Measurements from ENCODE around the gene NKX2-3. TPM values are rescaled to one million over a fixed set of nuclear protein-coding genes. Genes with fewer than 3 reads are reported as not detected.

NKX2-3 gene
- polyA plus RNA-seq, 3 donors, result not detected

DNA sequence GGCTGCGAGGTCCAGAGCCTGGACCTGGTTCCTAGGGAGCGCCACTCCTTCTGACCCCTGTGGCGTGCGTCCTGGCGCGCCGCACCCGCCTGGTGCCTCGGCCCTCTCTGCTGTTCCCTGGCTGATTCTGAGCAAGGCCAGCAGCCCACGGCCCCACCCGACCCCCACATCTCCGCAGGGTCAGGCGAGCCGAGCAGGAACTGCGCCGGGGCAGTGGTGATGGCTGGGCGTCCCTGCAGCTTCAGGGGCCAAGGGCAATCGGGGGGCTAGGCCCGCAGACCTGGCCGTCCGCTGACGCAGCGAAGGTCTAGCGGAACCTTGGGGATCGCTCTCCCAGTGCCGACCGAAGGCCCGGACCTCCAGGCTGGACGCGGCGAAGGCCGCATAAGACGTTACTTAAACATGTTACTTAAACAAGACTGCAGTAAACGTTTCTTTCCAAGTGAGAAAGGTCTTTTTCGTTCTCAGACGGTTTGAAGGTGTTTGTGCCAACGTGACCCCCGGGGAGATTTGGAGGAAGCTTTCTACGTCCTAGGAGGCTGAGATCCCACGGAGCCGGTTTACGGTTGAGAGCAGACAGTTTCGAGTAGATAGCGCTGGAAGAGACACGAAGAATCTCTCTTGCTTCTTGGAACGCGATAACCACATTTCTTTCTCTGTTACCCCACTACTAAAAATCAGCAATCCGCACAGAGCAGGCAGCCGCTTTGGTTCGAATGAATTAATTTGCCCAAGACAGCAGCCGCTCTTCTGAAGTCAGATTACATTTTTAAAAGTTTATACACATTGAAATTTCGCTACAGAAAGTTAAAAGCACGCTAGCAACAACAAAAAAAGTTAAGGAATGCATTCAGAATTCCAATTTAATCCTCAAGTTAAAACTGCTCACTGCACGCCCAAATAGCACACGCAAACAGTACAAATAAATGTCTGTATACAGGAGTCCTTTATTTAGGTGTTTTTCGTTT, 4.9 kb upstream of the NKX2-3 start:
- Mint-ChIP-seq H3K4me1 (peaks cover 58% of the 10 kb centered on the region), H3K27ac (peak overlapping the region in 1 of 7 donors; percentile 63), H3K9me3 (peaks cover 4 to 36% (median 27%) of the 10 kb centered on the region in 7 donors), H3K27me3 (ENCODE audit: low read depth in 3 of 3) (peaks cover 89 to 94% (median 91%) of the 10 kb centered on the region in 3 donors), H3K36me3 (peaks cover 7 to 22% of the 10 kb centered on the region in 2 donors), H3K4me3 (peak overlapping the region; percentile 53 to 95)
- WGBS (ENCODE audit: insufficient coverage), result 19% methylated on average over 45 of the region's 56 CpGs
- H3K27me3 ChIP-seq (ENCODE audit: control insufficient read depth in 2 of 2, insufficient read depth in 2 of 2, low read length in 2 of 2), result peaks cover 55 to 96% of the 10 kb centered on the region in 2 donors
- H3K79me2 ChIP-seq (ENCODE audit: insufficient read depth, low read length), result no peaks in the 10 kb centered on the region
- H3K9ac ChIP-seq (ENCODE audit: insufficient read depth, low read length, poor library complexity, severe bottlenecking), result no peak overlapping the region
- TF ChIP-seq, protein P1, sequence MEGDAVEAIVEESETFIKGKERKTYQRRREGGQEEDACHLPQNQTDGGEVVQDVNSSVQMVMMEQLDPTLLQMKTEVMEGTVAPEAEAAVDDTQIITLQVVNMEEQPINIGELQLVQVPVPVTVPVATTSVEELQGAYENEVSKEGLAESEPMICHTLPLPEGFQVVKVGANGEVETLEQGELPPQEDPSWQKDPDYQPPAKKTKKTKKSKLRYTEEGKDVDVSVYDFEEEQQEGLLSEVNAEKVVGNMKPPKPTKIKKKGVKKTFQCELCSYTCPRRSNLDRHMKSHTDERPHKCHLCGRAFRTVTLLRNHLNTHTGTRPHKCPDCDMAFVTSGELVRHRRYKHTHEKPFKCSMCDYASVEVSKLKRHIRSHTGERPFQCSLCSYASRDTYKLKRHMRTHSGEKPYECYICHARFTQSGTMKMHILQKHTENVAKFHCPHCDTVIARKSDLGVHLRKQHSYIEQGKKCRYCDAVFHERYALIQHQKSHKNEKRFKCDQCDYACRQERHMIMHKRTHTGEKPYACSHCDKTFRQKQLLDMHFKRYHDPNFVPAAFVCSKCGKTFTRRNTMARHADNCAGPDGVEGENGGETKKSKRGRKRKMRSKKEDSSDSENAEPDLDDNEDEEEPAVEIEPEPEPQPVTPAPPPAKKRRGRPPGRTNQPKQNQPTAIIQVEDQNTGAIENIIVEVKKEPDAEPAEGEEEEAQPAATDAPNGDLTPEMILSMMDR (IDR thresholded peaks at IDR 0.05), result no peak
- no peak overlapping the region for H3K27ac ChIP-seq (ENCODE audit: low read depth in 1 of 2, low read length in 2 of 2)
- intact Hi-C loops (cut with micrococcal nuclease), result no loop called here
- DNase-seq, result no peak
- H3K4me3 ChIP-seq (replicated peaks in 1 of 3; ENCODE audit: low read depth in 2 of 3, low read length in 3 of 3), result peak overlapping the region in 1 of 3 experiments; percentile 56
- peak overlapping the region; percentile 58 for H3K4me2 ChIP-seq (replicated peaks; ENCODE audit: extremely low read depth, low read length, poor library complexity, severe bottlenecking)
- no peaks in the 10 kb centered on the region for H3K36me3 ChIP-seq (replicated peaks in 1 of 2; ENCODE audit: control insufficient read depth in 1 of 2, insufficient read depth in 2 of 2, low read length in 2 of 2)
- H3K9me3 ChIP-seq (replicated peaks in 1 of 2; ENCODE audit: control insufficient read depth in 1 of 2, insufficient read depth in 1 of 2, low read length in 2 of 2), result peaks cover 13 to 31% of the 10 kb centered on the region in 2 donors
- H2AFZ ChIP-seq (ENCODE audit: insufficient read depth, low read depth, low read length, poor library complexity, severe bottlenecking), result peak overlapping the region; percentile 37
- H3K4me1 ChIP-seq (ENCODE audit: control insufficient read depth in 1 of 2, insufficient read depth in 2 of 2, low read length in 2 of 2), result peaks cover 35 to 56% of the 10 kb centered on the region in 2 donors
- no peaks in the 10 kb centered on the region for H4K20me1 ChIP-seq (ENCODE audit: insufficient read depth, low read length)

DNA sequence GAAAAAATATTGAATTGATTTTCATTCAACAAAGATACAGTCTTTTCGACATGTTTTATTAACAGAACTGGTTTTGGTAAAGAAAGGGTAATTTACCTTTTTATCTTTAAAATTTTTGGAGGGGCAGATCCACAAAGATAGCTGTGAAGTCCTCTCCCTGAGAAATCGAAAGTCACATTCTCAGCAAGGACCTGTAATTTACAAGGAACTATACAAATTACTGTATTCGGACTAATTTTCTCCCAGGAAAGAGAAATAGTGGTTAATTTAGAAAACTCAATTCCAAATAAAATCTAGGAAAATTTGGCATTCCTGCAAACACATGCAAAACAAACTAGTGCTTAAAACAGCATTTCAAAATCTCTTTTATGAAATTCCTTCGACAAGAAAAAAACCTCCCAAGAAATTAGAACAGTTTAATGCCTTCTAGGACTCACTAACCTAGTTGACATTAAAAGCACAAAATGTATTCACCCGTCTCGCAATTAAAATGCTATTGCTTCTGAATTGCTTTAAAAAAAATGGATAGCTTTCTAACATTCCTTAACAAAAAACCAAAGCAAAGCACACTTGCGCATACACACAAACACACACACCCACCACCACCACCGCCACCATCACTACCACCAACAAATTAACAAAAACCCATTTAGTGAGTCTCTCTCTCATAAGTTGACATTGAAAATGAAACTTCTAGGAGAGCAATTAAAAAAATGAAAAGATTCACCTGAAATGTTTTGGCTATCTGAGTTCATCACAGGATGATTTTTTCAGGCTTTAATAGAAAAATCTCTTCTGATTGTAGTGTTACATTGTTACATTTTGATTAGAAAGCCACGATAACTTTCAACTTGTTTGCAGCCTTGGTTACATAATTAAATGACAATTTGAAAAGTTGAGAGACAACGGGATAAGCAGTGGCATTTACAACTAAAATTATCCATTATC, 4.0 kb upstream of the NKX2-3 start:
- Mint-ChIP-seq H3K27me3 (ENCODE audit: low read depth in 3 of 3) (peaks cover 89 to 94% (median 92%) of the 10 kb centered on the region in 3 donors), H3K36me3 (peaks cover 10 to 26% of the 10 kb centered on the region in 2 donors), H3K4me3 (peak overlapping the region; percentile 53 to 95), H3K9me3 (peaks cover 4 to 45% (median 33%) of the 10 kb centered on the region in 7 donors), H3K4me1 (peaks cover 58% of the 10 kb centered on the region), H3K27ac (no peak overlapping the region)
- H3K27ac ChIP-seq (ENCODE audit: low read depth in 1 of 2, low read length in 2 of 2), result no peak overlapping the region
- H3K36me3 ChIP-seq (replicated peaks in 1 of 2; ENCODE audit: control insufficient read depth in 1 of 2, insufficient read depth in 2 of 2, low read length in 2 of 2), result no peaks in the 10 kb centered on the region
- no peaks in the 10 kb centered on the region for H4K20me1 ChIP-seq (ENCODE audit: insufficient read depth, low read length)
- no peak for DNase-seq
- no peak overlapping the region for H2AFZ ChIP-seq (ENCODE audit: insufficient read depth, low read depth, low read length, poor library complexity, severe bottlenecking)
- TF ChIP-seq, protein P1 (IDR thresholded peaks at IDR 0.05), result no peak
- H3K9me3 ChIP-seq (replicated peaks in 1 of 2; ENCODE audit: control insufficient read depth in 1 of 2, insufficient read depth in 1 of 2, low read length in 2 of 2), result peaks cover 13 to 38% of the 10 kb centered on the region in 2 donors
- peak overlapping the region in 1 of 3 experiments; percentile 56 for H3K4me3 ChIP-seq (replicated peaks in 1 of 3; ENCODE audit: low read depth in 2 of 3, low read length in 3 of 3)
- peak overlapping the region; percentile 58 for H3K4me2 ChIP-seq (replicated peaks; ENCODE audit: extremely low read depth, low read length, poor library complexity, severe bottlenecking)
- intact Hi-C loops (cut with micrococcal nuclease), result no loop called here
- WGBS (ENCODE audit: insufficient coverage), result 40% methylated on average over 2 of the region's 10 CpGs
- no peaks in the 10 kb centered on the region for H3K79me2 ChIP-seq (ENCODE audit: insufficient read depth, low read length)
- H3K4me1 ChIP-seq (ENCODE audit: control insufficient read depth in 1 of 2, insufficient read depth in 2 of 2, low read length in 2 of 2), result peaks cover 37 to 60% of the 10 kb centered on the region in 2 donors
- peaks cover 62 to 96% of the 10 kb centered on the region in 2 donors for H3K27me3 ChIP-seq (ENCODE audit: control insufficient read depth in 2 of 2, insufficient read depth in 2 of 2, low read length in 2 of 2)
- H3K9ac ChIP-seq (ENCODE audit: insufficient read depth, low read length, poor library complexity, severe bottlenecking), result no peak overlapping the region
